GM18873 (cell line): ENCODE results near the gene CLBA1.
"Not testable (repeated sequence)": the region's sequence is repeated elsewhere in the genome, so short reads cannot be mapped to it uniquely, and the experiment has no call there.

Experiments used
- ATAC-seq: cut with Tn5 transposase; IDR thresholded peaks from one replicate; pipeline ENCODE4 v1.9.1; 2021; ENCODE audit warnings: mild to moderate bottlenecking, moderate library complexity, moderate number of reproducible peaks; ENCODE audit not compliant: unreplicated experiment, low FRiP score

The CLBA1 gene

GRCh38 chr14:105020815-105021655 lies 35.4 kb downstream of the CLBA1 start, which contains the start of gene CDCA4:
TSS of gene CDCA4 (minus strand) at chr14:105021083. CDS start at chr14:105011929, 9,154 bp downstream.
- ATAC-seq, result peak; percentile 47

GRCh38 chr14:105021656-105022275 lies 36.2 kb downstream of the CLBA1 start:
- no peak for ATAC-seq

GRCh38 chr14:105022276-105022670 lies 36.7 kb downstream of the CLBA1 start:
- ATAC-seq, result no peak

- ATAC-seq, result no peak
These were observed 37.6 kb downstream of the CLBA1 start for GRCh38 chr14:105023144-105023543.

- no peak for ATAC-seq
These were observed 38.3 kb downstream of the CLBA1 start for GRCh38 chr14:105023791-105024480.

GRCh38 chr14:105025429-105025828 lies 39.8 kb downstream of the CLBA1 start:
- ATAC-seq, result no peak

- no peak for ATAC-seq
These were observed 40.6 kb downstream of the CLBA1 start for GRCh38 chr14:105026033-105026785.

GRCh38 chr14:105026802-105027563 lies 41.4 kb downstream of the CLBA1 start:
- ATAC-seq, result no peak

- ATAC-seq, result not testable (repeated sequence)
These were observed 42.1 kb downstream of the CLBA1 start for GRCh38 chr14:105027718-105028117.

GRCh38 chr14:105028251-105028927 lies 42.8 kb downstream of the CLBA1 start:
- ATAC-seq, result no peak

GRCh38 chr14:105029402-105029801 lies 43.8 kb downstream of the CLBA1 start:
- no peak for ATAC-seq

- no peak for ATAC-seq
These were observed 44.6 kb downstream of the CLBA1 start for GRCh38 chr14:105030194-105030593.

- ATAC-seq, result no peak
These were observed 45.3 kb downstream of the CLBA1 start for GRCh38 chr14:105030836-105031396.

GRCh38 chr14:105032451-105032901 lies 46.9 kb downstream of the CLBA1 start:
- not testable (repeated sequence) for ATAC-seq

GRCh38 chr14:105033412-105033900 lies 47.9 kb downstream of the CLBA1 start:
- not testable (repeated sequence) for ATAC-seq

GRCh38 chr14:105034315-105035039 lies 48.9 kb downstream of the CLBA1 start:
- no peak for ATAC-seq

- ATAC-seq, result not testable (repeated sequence)
These were observed 50.0 kb downstream of the CLBA1 start for GRCh38 chr14:105035616-105036015.
